ENCODE results near the gene ACSL5.
A peak's percentile ranks its signal among the peaks of the same experiment; 100 is the strongest.
"Not testable (repeated sequence)": the region's sequence is repeated elsewhere in the genome, so short reads cannot be mapped to it uniquely, and the experiment has no call there.

Gene ACSL5

DNA sequence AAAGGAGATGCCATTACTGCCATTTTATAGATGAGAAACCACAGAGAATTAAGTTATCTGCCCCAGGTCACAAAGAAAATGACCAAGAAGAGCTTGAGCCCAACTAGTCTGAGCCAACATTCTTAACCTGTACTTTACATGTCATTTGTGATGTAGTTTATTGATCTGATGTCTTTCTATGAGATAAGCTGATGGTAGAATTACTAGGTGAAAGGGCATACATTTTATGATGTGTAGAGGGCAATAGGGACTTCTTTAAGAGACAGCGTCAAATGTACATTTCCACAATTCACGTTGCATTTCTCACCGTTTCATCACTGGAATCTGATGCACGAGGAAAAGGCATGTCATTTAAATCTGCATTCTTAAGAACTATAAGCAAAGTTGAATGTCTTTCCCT, 11.3 kb downstream of the ACSL5 start:
- Histone ChIP-seq H3K4me1 (ENCODE audit: control insufficient read depth in 2 of 2, insufficient read depth in 2 of 2, low read length in 2 of 2) (peaks cover 38 to 63% of the 10 kb centered on the region in 2 donors), H3K36me3 (ENCODE audit: control insufficient read depth in 2 of 2, insufficient read depth in 2 of 2, low read length in 2 of 2) (peaks cover 7 to 9% of the 10 kb centered on the region in 2 donors), H3K27ac (ENCODE audit: low read depth in 2 of 2, low read length in 2 of 2) (peak overlapping the region; percentile 17 to 25), H3K9ac (ENCODE audit: low read depth in 1 of 2, low read length in 2 of 2) (no peak overlapping the region), H3K9me3 (ENCODE audit: control insufficient read depth in 2 of 2, low read length in 2 of 2) (no peaks in the 10 kb centered on the region), H3K4me3 (ENCODE audit: low read length in 2 of 2) (peak overlapping the region in 1 of 2 donors; percentile 43), H3K27me3 (ENCODE audit: control insufficient read depth in 2 of 2, insufficient read depth in 2 of 2, low read length in 2 of 2) (no peaks in the 10 kb centered on the region)

DNA sequence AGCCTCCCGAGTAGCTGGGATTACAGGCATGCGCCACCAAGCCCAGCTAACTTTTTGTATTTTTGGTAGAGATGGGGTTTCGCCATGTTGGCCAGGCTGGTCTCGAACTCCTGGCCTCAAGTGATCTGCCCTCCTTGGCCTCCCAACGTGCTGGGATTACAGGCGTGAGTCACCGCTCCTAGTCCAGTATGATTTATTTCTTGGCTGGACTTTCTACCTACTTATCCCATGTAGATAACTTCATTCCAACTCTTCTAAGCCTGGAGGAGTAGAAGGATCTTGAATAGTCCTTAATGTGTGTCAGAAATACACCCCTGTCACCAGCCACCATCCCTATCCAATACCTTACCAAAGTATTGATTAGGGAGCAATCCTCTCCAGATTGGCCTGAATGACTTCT, 14.1 kb downstream of the ACSL5 start:
- H3K9ac ChIP-seq (ENCODE audit: low read depth in 1 of 2, low read length in 2 of 2); H3K9me3 ChIP-seq (ENCODE audit: control insufficient read depth in 2 of 2, low read length in 2 of 2); H3K36me3 ChIP-seq (ENCODE audit: control insufficient read depth in 2 of 2, insufficient read depth in 2 of 2, low read length in 2 of 2); H3K27me3 ChIP-seq (ENCODE audit: control insufficient read depth in 2 of 2, insufficient read depth in 2 of 2, low read length in 2 of 2): not testable (repeated sequence)
- peak overlapping the region in 1 of 2 donors; percentile 28 for H3K4me3 ChIP-seq (ENCODE audit: low read length in 2 of 2)
- H3K27ac ChIP-seq (ENCODE audit: low read depth in 2 of 2, low read length in 2 of 2), result peak overlapping the region; percentile 59 to 69
- peaks cover 48 to 59% of the 10 kb centered on the region in 2 donors for H3K4me1 ChIP-seq (ENCODE audit: control insufficient read depth in 2 of 2, insufficient read depth in 2 of 2, low read length in 2 of 2)

DNA sequence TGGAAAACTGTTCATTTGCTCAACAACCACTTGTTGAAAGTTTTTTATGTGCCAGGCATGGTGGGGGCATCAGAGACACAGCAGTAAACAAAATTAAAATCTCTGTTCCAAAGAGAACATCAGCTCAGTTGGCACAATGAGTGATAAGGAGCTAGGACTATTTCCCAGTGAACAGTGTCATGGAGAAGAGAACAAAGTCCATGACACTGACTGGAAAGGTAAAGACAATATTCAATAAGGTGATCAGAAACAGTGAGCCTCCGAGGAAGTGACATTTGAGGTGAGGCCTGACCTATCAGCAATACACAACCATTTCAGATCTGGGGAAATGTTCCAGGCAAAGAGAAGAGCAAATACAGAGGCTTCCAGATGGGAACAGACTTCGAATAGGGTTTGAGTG, 14.6 kb downstream of the ACSL5 start:
- peaks cover 49 to 58% of the 10 kb centered on the region in 2 donors for H3K4me1 ChIP-seq (ENCODE audit: control insufficient read depth in 2 of 2, insufficient read depth in 2 of 2, low read length in 2 of 2)
- peak overlapping the region; percentile 59 to 69 for H3K27ac ChIP-seq (ENCODE audit: low read depth in 2 of 2, low read length in 2 of 2)
- H3K4me3 ChIP-seq (ENCODE audit: low read length in 2 of 2), result peak overlapping the region in 1 of 2 donors; percentile 28
- H3K9me3 ChIP-seq (ENCODE audit: control insufficient read depth in 2 of 2, low read length in 2 of 2), result no peaks in the 10 kb centered on the region
- no peak overlapping the region for H3K9ac ChIP-seq (ENCODE audit: low read depth in 1 of 2, low read length in 2 of 2)
- peaks cover 0 to 3% of the 10 kb centered on the region in 2 donors for H3K36me3 ChIP-seq (ENCODE audit: control insufficient read depth in 2 of 2, insufficient read depth in 2 of 2, low read length in 2 of 2)
- H3K27me3 ChIP-seq (ENCODE audit: control insufficient read depth in 2 of 2, insufficient read depth in 2 of 2, low read length in 2 of 2), result no peaks in the 10 kb centered on the region

DNA sequence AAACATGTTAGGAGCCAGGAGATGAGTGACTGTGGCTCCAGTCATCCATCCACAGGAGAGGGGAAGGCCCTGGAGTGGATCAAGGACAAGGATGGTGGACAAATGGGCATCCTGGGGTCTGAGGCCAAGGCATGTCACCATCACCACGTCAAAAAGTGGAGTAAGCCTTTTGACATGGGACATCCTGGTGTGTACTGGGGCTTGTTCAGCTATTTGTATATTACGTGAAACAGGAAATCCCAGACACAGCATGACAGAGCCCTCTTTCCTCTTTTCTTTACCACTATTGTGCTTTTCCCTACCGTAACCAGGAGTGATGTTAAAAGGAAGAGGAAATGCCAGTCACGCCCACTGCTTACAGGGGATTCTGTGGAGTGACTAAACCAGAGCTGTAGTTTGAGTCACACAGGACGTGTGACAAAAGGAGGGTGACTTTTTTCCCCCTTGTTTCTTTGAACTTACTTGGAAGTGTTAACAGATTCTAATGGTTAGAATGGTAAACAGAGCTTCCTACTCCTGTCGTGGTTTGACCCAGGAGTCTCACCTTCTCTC, 15.4 kb downstream of the ACSL5 start:
- Histone ChIP-seq H3K27me3 (ENCODE audit: control insufficient read depth in 2 of 2, insufficient read depth in 2 of 2, low read length in 2 of 2) (no peaks in the 10 kb centered on the region), H3K4me1 (ENCODE audit: control insufficient read depth in 2 of 2, insufficient read depth in 2 of 2, low read length in 2 of 2) (peaks cover 49 to 60% of the 10 kb centered on the region in 2 donors)

DNA sequence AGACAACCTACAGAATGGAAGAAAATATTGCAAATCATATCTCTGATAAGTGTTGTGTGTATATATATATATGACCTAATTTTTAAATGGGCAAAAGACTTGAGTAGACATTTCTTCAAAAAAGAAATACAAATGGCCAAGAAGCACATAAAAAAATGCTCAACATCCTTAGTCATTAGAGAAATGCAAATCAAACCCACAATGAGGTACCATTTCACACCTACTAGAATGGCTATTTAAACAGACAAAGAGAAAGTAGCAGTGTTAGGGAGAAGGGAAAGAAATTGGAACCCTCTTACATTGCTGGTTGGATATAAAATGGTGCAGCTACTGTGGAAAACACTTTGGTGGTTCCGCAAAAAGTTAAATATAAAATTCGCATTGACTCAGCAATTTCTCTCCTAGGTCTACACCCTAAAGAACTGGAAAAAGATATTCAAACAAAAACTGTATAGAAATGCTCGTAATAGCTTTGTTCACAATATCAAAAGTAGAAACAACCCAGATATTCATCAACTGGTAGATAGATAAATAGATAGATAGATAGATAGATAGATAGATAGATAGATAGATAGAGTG, 16.3 kb downstream of the ACSL5 start:
- Histone ChIP-seq H3K36me3 (ENCODE audit: control insufficient read depth in 2 of 2, insufficient read depth in 2 of 2, low read length in 2 of 2) (peaks cover 4 to 8% of the 10 kb centered on the region in 2 donors), H3K9ac (ENCODE audit: low read depth in 1 of 2, low read length in 2 of 2) (no peak overlapping the region), H3K4me1 (ENCODE audit: control insufficient read depth in 2 of 2, insufficient read depth in 2 of 2, low read length in 2 of 2) (peaks cover 46 to 57% of the 10 kb centered on the region in 2 donors), H3K27ac (ENCODE audit: low read depth in 2 of 2, low read length in 2 of 2) (peak overlapping the region in 1 of 2 donors; percentile 18), H3K4me3 (ENCODE audit: low read length in 2 of 2) (no peak overlapping the region), H3K27me3 (ENCODE audit: control insufficient read depth in 2 of 2, insufficient read depth in 2 of 2, low read length in 2 of 2) (no peaks in the 10 kb centered on the region), H3K9me3 (ENCODE audit: control insufficient read depth in 2 of 2, low read length in 2 of 2) (no peaks in the 10 kb centered on the region)

More for the DNA sequence above, 15.4 kb downstream of the ACSL5 start:
- H3K9ac ChIP-seq (ENCODE audit: low read depth in 1 of 2, low read length in 2 of 2), result no peak overlapping the region
- H3K27ac ChIP-seq (ENCODE audit: low read depth in 2 of 2, low read length in 2 of 2), result peak overlapping the region; percentile 69 to 75
- H3K4me3 ChIP-seq (ENCODE audit: low read length in 2 of 2), result no peak overlapping the region
- peaks cover 0 to 3% of the 10 kb centered on the region in 2 donors for H3K36me3 ChIP-seq (ENCODE audit: control insufficient read depth in 2 of 2, insufficient read depth in 2 of 2, low read length in 2 of 2)
- H3K9me3 ChIP-seq (ENCODE audit: control insufficient read depth in 2 of 2, low read length in 2 of 2), result no peaks in the 10 kb centered on the region

DNA sequence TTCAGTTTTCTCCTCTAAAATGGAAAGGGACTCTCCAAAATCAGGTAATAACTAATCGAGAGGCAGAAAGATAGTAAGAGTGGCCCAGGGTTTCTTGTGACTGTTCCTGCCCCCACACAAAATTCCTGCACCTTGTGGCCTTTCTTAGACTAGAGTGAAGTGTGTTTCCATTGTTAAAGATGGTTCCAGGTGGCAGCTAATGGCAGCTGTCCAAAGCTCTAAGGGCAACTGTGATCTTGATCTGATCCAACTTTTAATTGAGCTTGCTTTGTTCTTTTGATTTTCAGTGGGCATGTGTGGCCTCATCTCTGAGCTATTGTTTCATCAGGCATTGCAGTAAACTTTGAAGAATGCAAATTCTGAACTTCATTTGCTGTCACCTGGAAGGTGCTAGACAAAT, 19.4 kb downstream of the ACSL5 start:
- peaks cover 42 to 52% of the 10 kb centered on the region in 2 donors for H3K4me1 ChIP-seq (ENCODE audit: control insufficient read depth in 2 of 2, insufficient read depth in 2 of 2, low read length in 2 of 2)
- H3K27ac ChIP-seq (ENCODE audit: low read depth in 2 of 2, low read length in 2 of 2), result peak overlapping the region; percentile 81 to 82
- no peaks in the 10 kb centered on the region for H3K9me3 ChIP-seq (ENCODE audit: control insufficient read depth in 2 of 2, low read length in 2 of 2)
- H3K9ac ChIP-seq (ENCODE audit: low read depth in 1 of 2, low read length in 2 of 2), result no peak overlapping the region
- peaks cover 21 to 32% of the 10 kb centered on the region in 2 donors for H3K36me3 ChIP-seq (ENCODE audit: control insufficient read depth in 2 of 2, insufficient read depth in 2 of 2, low read length in 2 of 2)
- H3K4me3 ChIP-seq (ENCODE audit: low read length in 2 of 2), result no peak overlapping the region
- no peaks in the 10 kb centered on the region for H3K27me3 ChIP-seq (ENCODE audit: control insufficient read depth in 2 of 2, insufficient read depth in 2 of 2, low read length in 2 of 2)

DNA sequence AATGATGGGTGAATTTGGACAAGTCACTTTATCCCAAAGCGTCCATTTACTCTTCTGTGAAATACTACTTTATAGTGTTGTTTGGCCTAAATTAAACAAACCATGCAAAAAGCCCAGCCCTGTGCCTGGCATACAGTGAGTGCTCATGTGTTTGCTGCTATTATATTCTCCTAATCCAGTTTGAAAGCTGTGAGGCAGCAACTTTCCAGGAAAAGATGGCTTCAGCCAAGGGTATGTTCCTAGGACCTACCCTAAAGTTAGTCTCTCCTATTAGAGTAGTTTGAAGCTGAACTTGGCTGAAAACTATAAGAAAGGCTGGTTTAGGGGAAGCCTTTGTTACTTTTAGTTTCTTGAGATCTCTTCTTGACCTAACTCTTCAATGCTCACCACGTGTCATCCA, 19.9 kb downstream of the ACSL5 start:
- H3K27me3 ChIP-seq (ENCODE audit: control insufficient read depth in 2 of 2, insufficient read depth in 2 of 2, low read length in 2 of 2), result no peaks in the 10 kb centered on the region
- H3K9ac ChIP-seq (ENCODE audit: low read depth in 1 of 2, low read length in 2 of 2), result no peak overlapping the region
- H3K36me3 ChIP-seq (ENCODE audit: control insufficient read depth in 2 of 2, insufficient read depth in 2 of 2, low read length in 2 of 2), result peaks cover 24 to 36% of the 10 kb centered on the region in 2 donors
- no peak overlapping the region for H3K4me3 ChIP-seq (ENCODE audit: low read length in 2 of 2)
- H3K4me1 ChIP-seq (ENCODE audit: control insufficient read depth in 2 of 2, insufficient read depth in 2 of 2, low read length in 2 of 2), result peaks cover 40 to 47% of the 10 kb centered on the region in 2 donors
- peak overlapping the region; percentile 81 to 82 for H3K27ac ChIP-seq (ENCODE audit: low read depth in 2 of 2, low read length in 2 of 2)
- H3K9me3 ChIP-seq (ENCODE audit: control insufficient read depth in 2 of 2, low read length in 2 of 2), result no peaks in the 10 kb centered on the region

DNA sequence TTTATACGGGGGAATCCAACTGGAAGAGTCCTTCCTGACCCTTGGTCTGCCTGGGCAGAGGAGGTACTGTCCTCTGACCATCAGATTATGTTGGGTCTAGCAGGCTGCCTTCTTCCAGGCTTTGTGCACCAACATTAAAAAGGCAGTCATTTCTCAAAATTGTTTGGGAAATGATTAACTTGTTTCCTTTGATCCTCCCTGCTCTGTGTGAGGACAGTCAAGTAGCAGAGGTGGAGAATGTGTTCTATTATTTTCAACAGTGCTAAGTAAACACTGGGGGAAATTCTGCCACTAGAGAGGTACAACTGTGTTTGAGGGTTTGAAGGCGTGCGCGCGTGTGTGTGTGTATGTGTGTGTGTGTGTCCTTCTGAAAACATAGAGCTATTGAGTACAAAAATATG, 20.6 kb downstream of the ACSL5 start:
- no peaks in the 10 kb centered on the region for H3K9me3 ChIP-seq (ENCODE audit: control insufficient read depth in 2 of 2, low read length in 2 of 2)
- H3K4me1 ChIP-seq (ENCODE audit: control insufficient read depth in 2 of 2, insufficient read depth in 2 of 2, low read length in 2 of 2), result peaks cover 35 to 40% of the 10 kb centered on the region in 2 donors
- no peaks in the 10 kb centered on the region for H3K27me3 ChIP-seq (ENCODE audit: control insufficient read depth in 2 of 2, insufficient read depth in 2 of 2, low read length in 2 of 2)
- peaks cover 30 to 39% of the 10 kb centered on the region in 2 donors for H3K36me3 ChIP-seq (ENCODE audit: control insufficient read depth in 2 of 2, insufficient read depth in 2 of 2, low read length in 2 of 2)
- peak overlapping the region in 1 of 2 donors; percentile 32 for H3K4me3 ChIP-seq (ENCODE audit: low read length in 2 of 2)
- peak overlapping the region in 1 of 2 donors; percentile 17 for H3K9ac ChIP-seq (ENCODE audit: low read depth in 1 of 2, low read length in 2 of 2)
- H3K27ac ChIP-seq (ENCODE audit: low read depth in 2 of 2, low read length in 2 of 2), result peak overlapping the region; percentile 81 to 82

DNA sequence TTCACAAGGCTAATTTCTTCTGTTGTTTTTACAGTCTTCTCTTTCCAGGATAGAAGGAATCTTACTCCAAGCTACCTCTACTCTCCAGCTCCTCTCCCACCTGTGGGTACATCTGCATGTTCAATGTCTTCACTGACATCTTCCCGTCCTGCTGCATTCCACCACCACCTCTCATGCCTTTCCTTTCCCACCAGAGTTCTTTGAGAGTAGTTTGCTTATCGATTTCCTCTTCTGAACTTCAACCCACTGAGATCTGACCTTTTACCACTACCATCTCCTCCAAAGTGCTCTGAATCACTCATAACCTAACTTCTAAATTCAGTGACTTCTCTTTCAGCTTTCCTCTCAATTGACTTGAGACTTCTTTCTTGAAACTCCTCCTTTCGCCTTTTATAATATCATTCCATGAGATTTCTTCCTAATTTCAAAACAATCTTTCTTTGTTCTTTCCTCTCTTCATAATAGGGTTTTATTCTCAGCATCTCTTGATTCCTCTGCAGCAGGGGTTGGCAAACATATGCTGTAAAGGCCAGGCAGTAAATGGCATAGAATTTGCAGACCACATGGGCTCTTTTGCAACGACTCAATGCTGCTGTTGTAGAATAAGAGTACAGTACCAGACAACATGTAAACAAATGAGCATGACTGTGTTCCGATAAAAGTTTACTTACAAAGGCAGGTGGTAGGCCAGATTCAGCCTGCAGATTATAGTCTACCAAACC, 22.1 kb downstream of the ACSL5 start:
- no peaks in the 10 kb centered on the region for H3K27me3 ChIP-seq (ENCODE audit: control insufficient read depth in 2 of 2, insufficient read depth in 2 of 2, low read length in 2 of 2)
- H3K4me1 ChIP-seq (ENCODE audit: control insufficient read depth in 2 of 2, insufficient read depth in 2 of 2, low read length in 2 of 2), result peaks cover 26 to 36% of the 10 kb centered on the region in 2 donors
- H3K27ac ChIP-seq (ENCODE audit: low read depth in 2 of 2, low read length in 2 of 2), result peak overlapping the region in 1 of 2 donors; percentile 13
- no peaks in the 10 kb centered on the region for H3K9me3 ChIP-seq (ENCODE audit: control insufficient read depth in 2 of 2, low read length in 2 of 2)
- H3K9ac ChIP-seq (ENCODE audit: low read depth in 1 of 2, low read length in 2 of 2), result no peak overlapping the region
- H3K4me3 ChIP-seq (ENCODE audit: low read length in 2 of 2), result no peak overlapping the region
- peaks cover 36 to 46% of the 10 kb centered on the region in 2 donors for H3K36me3 ChIP-seq (ENCODE audit: control insufficient read depth in 2 of 2, insufficient read depth in 2 of 2, low read length in 2 of 2)

DNA sequence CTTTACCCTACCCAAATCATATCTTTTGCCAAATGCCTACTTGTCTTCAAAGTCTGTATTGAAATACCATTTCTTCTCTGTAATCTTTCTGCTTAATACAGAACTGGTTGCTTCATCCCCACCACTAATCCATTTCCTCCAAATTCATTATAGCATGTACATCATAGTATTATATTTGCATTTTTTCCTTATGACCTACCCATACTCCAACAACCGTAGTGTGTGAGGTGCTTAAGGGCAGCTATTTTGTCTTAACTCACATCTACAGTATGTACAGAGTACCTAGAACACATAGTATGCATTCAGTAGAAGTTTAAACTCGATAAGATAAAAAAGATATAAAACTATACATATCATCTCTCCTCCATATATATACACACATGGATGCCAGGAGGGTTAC, 23.7 kb downstream of the ACSL5 start:
- Histone ChIP-seq H3K9ac (ENCODE audit: low read depth in 1 of 2, low read length in 2 of 2) (no peak overlapping the region), H3K36me3 (ENCODE audit: control insufficient read depth in 2 of 2, insufficient read depth in 2 of 2, low read length in 2 of 2) (peaks cover 36 to 55% of the 10 kb centered on the region in 2 donors), H3K27ac (ENCODE audit: low read depth in 2 of 2, low read length in 2 of 2) (no peak overlapping the region), H3K27me3 (ENCODE audit: control insufficient read depth in 2 of 2, insufficient read depth in 2 of 2, low read length in 2 of 2) (no peaks in the 10 kb centered on the region), H3K4me1 (ENCODE audit: control insufficient read depth in 2 of 2, insufficient read depth in 2 of 2, low read length in 2 of 2) (peaks cover 22 to 36% of the 10 kb centered on the region in 2 donors), H3K9me3 (ENCODE audit: control insufficient read depth in 2 of 2, low read length in 2 of 2) (no peaks in the 10 kb centered on the region), H3K4me3 (ENCODE audit: low read length in 2 of 2) (no peak overlapping the region)

Measured in mucosa of rectum (tissue), 2 donors.